ENCODE data around the gene DENND4C.

The DENND4C gene

GRCh38 chr9:19270421-19270949 lies 40.0 kb downstream of the DENND4C start:
- no peak for DNase-seq

- DNase-seq, result no peak
Observed at GRCh38 chr9:19271081-19271480, 40.6 kb downstream of the DENND4C start.

GRCh38 chr9:19281801-19282200 lies 51.3 kb downstream of the DENND4C start:
- DNase-seq, result no peak

GRCh38 chr9:19283072-19283710 lies 52.7 kb downstream of the DENND4C start:
- DNase-seq, result no peak

- DNase-seq, result no peak
Observed at GRCh38 chr9:19284729-19285128, 54.2 kb downstream of the DENND4C start.

GRCh38 chr9:19286634-19287188 lies 56.2 kb downstream of the DENND4C start:
- no peak for DNase-seq

GRCh38 chr9:19288081-19288480 lies 57.6 kb downstream of the DENND4C start:
- DNase-seq, result no peak

- DNase-seq, result no peak
Observed at GRCh38 chr9:19290103-19290502, 59.6 kb downstream of the DENND4C start.

- no peak for DNase-seq
Observed at GRCh38 chr9:19294219-19294618, 63.7 kb downstream of the DENND4C start.

GRCh38 chr9:19298436-19299000 lies 68.0 kb downstream of the DENND4C start:
- no peak for DNase-seq

- no peak for DNase-seq
Observed at GRCh38 chr9:19303216-19303615, 72.7 kb downstream of the DENND4C start.

- no peak for DNase-seq
Observed at GRCh38 chr9:19306568-19306967, 76.1 kb downstream of the DENND4C start.

- DNase-seq, result no peak
Observed at GRCh38 chr9:19310246-19310645, 79.8 kb downstream of the DENND4C start.

- no peak for DNase-seq
Observed at GRCh38 chr9:19313573-19313972, 83.1 kb downstream of the DENND4C start.

- DNase-seq, result no peak
Observed at GRCh38 chr9:19320495-19320894, 90.0 kb downstream of the DENND4C start.

GRCh38 chr9:19331877-19332276 lies 101.4 kb downstream of the DENND4C start:
- no peak for DNase-seq

- no peak for DNase-seq
Observed at GRCh38 chr9:19336166-19336565, 105.7 kb downstream of the DENND4C start.

- no peak for DNase-seq
Observed at GRCh38 chr9:19342947-19343346, 112.5 kb downstream of the DENND4C start.

- no peak for DNase-seq
Observed at GRCh38 chr9:19358701-19359100, 128.2 kb downstream of the DENND4C start.

- DNase-seq, result no peak
Observed at GRCh38 chr9:19369107-19369506, 138.6 kb downstream of the DENND4C start.

GRCh38 chr9:19371942-19372341 lies 141.4 kb downstream of the DENND4C start:
- no peak for DNase-seq

- no peak for DNase-seq
Observed at GRCh38 chr9:19372567-19372966, 142.1 kb downstream of the DENND4C start.

- DNase-seq, result no peak
Observed at GRCh38 chr9:19373527-19373926, 143.0 kb downstream of the DENND4C start.

- no peak for DNase-seq
Observed at GRCh38 chr9:19375538-19375937, 145.0 kb downstream of the DENND4C start.

- DNase-seq, result no peak
Observed at GRCh38 chr9:19376931-19377330, 146.4 kb downstream of the DENND4C start.
